EL (cell line): Measurements from ENCODE around the gene ZNF511.
"Not testable (repeated sequence)": the region's sequence is repeated elsewhere in the genome, so short reads cannot be mapped to it uniquely, and the experiment has no call there.

Experiments
- DNase-seq: peaks from one replicate; pipeline ENCODE4 v3.0.0-alpha.2; 2016

Gene ZNF511, protein sequence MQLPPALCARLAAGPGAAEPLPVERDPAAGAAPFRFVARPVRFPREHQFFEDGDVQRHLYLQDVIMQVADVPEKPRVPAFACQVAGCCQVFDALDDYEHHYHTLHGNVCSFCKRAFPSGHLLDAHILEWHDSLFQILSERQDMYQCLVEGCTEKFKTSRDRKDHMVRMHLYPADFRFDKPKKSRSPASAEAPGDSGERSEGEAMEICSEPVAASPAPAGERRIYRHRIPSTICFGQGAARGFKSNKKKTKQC

DNA sequence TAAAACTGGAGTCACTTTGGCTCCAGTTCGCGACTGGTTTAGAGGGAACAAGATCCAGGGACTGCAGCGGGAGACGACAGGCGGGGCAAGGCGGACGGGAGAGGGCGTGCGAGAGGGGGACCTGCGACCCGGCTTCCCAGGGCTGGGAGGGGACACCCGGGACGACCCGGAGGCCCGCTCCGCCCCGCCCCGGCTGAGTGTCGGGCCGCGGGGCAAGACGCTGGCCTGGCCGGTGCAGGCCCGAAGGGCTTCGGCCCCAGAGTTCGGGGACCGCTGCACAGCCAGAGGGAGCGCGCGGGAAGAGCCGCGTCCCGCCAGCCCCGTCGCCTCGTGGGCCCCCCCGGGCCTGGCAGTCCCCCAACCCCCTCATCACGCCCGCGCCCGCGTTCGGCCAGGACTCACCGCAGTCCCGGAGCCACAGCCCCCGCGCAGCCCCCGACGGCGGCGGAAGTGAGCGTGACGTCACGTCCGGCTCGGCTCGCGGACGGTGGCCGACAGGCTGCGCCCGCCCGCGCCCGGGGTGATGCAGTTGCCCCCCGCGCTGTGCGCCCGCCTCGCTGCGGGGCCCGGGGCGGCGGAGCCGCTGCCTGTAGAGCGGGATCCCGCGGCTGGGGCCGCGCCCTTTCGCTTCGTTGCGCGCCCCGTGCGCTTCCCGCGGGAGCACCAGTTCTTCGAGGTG is at the start of gene ZNF511, which contains the start of gene TUBGCP2:
Gene ZNF511, plus strand, starts transcription at position 494 of the 679 bp plus-strand sequence. Its CDS starts 30 bp downstream, at position 524.
Gene TUBGCP2, minus strand, starts transcription at position 452 of the 679 bp plus-strand sequence. CDS start 5,931 bp downstream, outside the sequence.
- peak; percentile 81 for DNase-seq

DNA sequence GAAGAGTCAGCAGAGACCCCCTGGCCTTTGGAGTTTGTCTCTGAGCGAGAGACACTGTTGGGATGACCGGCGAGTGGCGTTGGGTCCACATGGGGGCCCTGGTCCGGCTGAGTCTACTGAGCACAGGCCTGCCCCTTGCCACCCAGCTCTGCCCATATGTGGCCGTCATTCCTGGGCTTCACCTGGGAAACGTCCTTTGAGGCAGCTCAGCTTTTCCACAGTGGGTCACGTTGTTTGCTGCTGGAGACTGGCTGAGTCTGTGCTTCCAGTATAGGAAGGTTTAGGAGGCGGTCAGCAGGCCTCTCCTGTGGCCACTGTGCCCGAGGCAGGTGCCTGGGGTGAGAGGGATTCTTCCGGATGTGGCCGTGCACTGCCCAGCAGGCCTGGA is 49.1 kb upstream of the ZNF511 start:
- no peak for DNase-seq

DNA sequence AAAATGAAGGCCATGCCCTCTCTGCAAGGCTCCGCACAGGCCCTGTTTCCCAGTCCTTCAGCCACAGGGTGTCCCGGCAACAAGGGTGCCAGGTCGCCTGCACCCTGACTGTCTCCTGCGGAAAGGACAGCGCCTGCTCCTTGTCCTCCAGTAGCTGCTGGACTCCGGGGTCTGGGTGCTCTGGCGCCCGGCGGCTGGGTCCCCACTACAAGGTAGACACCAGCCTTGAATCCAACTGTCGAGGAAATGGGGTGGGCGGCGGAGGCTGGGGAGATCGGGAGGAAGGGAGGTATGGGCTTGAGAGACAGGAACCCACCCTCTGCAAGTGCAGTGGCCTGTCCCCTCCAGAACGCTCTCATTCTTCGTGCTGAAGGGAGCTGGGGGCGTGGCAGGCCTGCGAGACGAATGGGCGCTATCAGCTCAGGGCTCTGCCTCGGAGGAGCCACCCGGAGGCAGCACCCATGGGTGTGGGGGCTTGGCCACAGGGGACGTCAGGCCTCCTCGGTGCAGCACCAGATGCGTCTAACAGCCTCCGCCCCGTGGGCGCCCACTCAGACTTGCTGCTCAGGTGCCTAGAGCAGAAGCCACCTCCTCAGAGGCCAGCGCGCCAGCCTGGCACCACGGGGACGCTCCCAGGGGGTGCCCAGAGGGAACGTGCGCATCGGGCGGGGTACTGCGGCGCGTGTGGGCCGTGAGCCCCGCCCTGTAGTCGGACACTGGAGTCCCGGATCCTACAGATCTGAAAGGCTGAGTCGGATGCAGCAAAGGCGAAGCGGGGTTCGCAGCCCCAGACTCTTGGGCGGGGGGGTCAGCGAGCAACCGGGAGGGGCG is 47.6 kb upstream of the ZNF511 start:
- peak; percentile 38 for DNase-seq

DNA sequence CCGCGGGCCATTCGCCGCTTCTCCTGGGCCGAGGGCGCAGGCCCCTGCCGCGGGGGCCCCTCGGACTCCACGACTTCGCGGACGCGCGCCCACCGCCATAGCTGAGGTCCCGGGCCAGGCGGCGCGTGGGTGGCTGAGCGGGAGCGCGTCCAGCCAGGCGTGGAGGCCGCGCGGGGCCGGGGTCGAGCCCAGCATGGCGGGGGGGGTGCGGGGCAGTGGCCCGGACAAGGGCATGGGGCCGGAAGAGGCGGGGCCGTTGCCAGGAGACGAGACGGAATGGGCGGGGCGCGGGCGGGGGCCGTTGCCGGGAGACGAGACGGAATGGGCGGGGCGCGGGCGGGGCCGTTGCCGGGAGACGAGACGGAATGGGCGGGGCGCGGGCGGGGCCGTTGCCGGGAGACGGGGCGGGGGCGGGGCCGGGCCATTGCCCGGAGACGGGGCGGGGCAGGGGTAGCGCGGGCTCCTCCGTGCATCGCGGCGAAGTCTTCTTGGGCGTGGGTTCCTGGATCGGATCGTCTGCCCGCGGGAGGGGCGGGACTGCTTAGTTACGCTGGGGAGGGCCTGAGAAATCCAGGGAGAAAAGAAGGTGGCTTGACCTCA is 46.9 kb upstream of the ZNF511 start:
- peak; percentile 62 for DNase-seq

DNA sequence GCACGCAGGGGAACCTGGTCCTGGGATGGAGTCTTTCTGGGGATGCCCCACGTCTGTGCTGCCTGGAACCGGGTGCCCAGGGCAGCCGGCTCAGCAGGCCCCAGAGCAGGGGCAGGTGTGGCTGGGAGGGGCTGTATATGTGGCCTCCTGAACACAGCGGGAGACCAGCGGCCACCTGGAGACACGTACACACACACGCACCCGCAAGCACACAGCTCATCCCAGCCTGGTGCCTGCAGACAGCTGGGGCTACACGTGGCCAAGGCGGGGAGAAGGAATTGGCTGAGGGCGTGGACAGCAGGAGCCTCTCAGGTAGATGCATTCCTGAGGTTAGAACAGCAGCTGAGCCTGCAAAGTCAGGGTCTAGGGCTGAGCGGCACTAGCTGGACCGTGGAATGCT is 46.0 kb upstream of the ZNF511 start:
- DNase-seq, result no peak

DNA sequence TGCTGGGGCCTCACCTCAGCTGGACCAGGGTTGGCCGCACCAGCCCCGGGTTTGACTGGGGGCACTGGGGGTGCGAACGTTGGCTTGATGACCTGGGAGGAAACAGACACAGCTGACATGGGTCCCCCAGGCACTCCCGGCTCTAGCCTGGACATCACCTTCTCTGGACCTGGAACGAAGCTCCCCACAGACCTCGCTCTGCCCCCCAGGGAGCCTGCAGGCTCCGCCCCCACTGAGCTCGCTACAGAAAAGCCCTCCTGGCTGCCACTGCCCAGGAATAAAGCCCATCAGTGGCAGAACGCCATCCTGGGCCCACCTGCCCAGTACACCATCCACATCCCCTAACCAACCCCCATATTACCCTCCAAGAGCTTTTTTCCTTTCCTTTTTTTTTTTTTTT is 45.0 kb upstream of the ZNF511 start:
- no peak for DNase-seq

DNA sequence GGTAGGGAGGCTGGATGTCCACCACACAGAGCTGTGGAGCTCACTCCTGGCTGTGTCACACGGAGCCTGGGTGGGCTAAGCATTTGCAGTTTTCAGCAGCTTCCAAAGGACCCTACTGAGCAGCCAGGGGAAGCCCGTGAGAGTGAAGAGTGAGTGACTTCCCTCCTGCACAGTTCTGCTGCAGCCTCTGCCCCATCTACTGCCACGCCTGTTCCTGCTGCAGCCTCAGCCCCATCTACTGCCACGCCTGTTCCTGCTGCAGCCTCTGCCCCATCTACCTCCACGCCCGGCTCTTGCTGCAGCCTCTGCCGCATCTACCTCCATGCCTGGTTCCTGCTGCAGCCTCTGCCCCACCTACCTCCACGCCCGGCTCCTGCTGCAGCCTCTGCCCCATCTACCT is 44.3 kb upstream of the ZNF511 start:
- no peak for DNase-seq

DNA sequence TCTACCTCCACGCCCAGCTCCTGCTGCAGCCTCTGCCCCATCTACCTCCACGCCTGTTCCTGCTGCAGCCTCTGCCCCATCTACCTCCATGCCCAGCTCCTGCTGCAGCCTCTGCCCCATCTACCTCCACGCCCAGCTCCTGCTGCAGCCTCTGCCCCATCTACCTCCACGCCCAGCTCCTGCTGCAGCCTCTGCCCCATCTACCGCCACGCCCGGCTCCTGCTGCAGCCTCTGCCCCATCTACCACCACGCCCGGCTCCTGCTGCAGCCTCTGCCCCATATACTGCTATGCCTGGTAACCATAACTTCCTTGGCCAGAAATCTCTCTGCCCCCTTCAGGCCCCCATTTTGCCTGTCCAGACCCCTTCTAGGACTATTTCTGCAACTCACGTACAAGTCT is 43.7 kb upstream of the ZNF511 start:
- not testable (repeated sequence) for DNase-seq

DNA sequence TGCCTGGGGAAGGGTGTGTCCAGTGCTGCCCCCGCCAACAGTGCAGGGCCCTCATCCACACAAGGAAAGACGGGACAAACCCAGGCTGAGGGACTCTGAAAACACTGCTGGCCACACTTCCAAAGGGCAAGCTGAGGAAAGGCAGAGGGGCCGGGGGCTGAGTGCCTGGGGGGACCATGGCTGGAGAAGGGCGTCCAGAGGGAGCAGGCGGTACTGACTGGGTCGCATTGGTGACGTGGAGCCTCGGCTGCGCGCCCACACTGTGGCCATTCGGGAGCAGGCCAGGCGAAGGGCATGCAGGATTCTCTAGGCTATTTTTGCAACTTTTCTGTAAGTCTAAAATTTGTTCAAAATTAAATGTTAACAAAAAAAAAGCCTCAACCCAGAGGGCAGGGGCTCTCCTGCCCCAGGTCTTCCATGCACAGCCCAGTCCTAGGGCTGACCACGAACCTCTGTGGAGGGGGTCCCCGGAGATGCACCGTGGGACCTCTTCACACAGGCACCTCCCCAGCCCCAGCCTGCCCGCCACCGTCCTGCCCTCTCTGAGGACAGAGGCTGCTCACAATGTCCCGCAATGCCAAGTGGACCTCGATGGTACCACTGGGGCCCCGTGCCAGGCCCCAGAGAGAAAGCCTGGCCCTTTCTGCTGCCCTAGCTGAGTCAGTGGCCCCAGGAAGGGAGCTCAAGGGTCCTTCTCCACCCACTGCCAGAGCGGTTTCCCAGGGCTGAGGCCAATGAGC is 42.5 kb upstream of the ZNF511 start:
- DNase-seq, result no peak

DNA sequence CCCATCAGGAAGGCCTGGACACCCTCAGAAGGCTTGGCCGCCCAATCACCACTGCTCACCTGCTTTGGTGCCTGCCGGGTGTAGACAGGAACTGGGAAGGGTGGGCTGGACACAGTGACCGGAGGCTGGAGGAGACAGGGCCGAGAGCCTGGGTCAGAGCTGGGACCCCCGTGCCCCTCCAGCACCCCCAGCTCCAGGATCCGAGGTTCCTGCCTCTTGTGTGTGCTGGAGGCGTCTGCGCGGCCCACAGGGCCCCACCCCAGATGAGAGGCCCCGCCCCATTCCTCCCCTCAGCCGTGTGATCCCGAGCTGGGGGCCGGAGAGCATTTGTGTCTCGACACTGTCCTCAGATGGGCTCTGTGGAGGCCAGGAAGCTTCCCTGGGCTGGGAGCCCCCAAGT is 41.4 kb upstream of the ZNF511 start:
- DNase-seq, result no peak

DNA sequence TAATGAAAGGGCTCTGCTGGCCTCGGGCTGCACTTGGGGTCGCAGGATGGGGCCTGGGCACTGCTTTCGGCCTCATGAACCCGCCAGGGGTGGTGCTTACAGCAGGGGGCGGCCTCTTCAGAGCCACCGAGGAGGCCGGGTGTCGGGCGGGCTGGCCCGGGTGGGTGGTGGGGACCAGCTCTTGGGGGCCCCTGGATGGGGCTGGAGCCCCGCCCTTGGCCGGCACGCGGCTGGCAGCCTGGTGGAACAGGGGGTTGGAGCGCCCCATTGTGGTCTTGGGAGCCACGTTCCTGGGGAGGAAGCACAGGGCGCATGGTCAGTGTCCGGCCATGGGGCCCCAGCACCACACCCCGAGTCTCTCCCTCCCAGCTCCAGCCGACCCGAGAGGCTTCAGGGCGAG is 40.9 kb upstream of the ZNF511 start:
- no peak for DNase-seq

DNA sequence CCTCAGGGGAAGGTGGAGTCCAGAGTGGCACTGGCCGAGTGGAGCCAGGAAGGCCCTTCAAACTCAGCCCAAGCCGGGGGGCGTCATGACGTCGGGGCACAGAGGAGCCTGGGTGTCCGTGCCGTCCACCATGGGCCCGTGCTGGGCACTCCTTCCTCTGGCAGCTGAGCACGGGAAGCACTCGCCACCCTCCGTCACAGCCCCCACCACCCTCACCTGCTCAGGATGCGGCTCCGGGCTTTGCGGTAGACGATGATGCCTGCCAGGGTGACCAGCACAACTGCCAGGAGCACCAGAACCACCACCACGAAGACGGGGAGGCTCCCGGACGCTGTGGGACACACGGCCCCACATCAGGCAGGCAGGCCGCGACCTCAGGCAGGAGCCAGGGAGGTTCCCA is 40.2 kb upstream of the ZNF511 start:
- DNase-seq, result no peak

DNA sequence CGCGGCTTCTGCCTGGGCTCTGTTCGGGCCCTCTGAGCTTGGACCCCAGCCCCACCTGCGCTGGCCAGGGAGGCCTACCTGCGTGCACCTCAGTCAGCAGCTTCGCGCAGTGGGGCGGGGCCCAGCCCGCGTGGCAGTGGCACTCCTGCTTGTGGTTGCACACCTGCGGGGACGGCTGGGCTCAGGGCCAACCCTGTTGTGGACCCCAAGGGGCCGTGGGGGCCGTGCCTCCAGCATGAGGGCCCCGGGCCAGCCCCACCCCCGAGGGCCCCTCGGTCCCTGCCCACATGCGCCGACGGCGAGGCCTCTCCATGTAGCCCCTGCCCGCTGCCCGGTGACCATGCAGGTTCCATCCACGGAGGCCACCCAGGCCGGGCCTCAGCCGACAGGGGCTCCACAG is 39.3 kb upstream of the ZNF511 start:
- DNase-seq, result no peak

DNA sequence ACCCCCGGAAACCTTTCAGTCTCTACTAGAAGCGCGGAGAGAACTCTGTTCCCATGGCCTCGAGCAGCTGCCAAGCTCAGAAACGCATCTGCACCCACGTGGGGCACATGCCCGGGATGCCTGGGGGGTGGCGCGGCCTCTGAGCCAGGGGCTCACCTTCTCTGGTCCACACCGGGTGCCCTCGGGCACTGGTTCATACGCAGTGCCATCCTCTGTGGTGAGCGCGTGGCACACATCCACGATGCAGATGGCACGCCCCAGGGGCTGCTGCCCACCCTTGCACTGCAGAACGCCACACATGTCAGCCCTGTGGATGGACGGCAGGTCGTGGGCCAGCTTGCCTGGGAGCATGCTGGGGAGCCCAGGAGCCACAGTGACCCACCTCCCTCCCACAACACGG is 38.5 kb upstream of the ZNF511 start:
- no peak for DNase-seq

DNA sequence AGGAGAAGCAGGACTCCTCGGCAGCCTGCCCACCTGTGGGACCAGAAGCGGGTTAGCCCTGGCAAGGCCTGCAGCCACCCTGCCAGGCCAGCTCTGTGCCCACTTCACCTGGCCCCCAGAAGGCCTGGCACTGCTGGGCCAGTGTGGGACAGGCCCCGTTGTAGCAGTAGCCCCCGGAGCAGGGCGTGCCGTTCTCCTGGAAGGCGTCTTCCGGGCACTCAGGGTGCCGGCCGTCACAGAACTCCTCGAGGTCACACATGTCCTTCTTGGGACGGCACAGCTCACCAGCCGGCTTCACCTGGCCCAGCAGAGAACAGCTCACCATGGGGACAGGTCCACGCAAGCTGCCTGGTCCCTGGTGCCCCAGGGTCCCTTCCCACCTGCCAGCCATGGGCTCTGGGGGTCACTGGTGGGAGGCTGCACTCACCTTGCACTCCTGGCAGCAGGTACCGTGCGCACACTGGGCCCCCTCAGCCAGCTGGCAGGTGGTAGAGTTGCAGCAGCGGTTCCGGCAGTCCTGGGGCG is 37.9 kb upstream of the ZNF511 start:
- no peak for DNase-seq

DNA sequence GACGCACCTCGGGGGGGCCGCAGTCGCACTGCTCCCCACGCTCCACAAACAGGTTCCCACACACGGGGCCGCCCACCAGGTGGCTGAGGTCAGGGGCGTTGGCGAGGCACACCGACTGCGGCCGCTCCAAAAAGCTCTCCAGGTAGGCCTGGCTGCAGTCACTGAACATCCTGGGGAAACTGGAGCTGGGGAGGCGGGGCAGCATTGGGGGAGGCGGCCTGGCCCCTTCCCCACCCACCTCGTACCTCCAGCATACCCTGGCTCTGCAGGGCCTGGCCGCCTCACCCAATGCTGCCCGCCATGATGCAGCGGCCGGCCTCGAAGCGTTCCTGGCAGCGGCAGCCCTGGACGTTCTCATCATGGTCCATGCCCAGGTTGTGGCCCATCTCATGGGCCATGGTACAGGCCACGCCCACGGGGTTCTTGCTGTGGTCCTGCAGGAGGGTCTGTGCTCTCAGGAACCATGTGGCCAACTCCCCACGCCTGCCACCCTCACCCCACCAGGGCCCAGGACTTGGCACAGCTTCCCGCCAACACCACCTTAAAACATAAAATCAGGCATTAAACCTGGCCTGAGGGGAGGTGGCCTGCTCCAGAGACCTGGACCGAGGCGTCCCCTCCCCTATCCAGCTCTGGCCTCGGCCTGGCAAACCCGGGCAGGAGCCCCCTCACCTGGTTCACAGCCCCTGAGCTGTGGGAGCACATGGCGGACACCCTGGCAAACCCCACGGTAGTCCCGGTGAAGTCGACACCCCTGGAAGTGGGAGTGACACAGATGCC is 37.0 kb upstream of the ZNF511 start:
- DNase-seq, result no peak

DNA sequence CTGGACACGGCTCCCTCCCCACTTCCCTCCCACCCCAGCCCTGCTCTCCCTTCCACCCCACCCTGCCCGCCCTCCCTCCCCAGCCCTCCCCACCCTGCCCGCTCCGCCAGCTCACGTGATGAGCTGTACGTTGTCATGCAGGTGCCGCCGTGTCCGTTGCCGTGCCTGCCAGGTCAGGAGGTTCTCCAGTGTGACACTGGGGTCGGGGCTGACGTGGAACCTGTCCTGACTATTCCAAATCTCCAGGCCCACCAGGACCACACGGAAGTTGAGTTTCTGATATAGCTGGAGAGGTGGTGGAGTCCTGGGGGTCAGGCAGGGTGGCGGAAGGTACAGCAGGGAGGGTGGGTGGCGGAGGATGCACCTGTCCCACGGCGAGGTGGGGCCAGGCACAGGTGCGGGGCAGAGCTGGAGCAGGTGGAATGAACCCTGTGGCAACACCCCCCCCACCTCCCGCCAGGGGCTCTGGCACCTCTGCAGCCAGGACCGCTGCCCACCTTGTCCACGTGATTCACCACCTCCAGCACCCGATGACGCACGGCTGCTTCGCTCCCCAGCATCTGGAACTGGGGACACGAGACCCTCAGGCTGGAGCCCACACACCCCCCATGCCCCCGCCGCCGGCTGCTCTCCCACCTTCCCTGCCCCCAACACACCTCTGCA is 36.3 kb upstream of the ZNF511 start:
- no peak for DNase-seq

DNA sequence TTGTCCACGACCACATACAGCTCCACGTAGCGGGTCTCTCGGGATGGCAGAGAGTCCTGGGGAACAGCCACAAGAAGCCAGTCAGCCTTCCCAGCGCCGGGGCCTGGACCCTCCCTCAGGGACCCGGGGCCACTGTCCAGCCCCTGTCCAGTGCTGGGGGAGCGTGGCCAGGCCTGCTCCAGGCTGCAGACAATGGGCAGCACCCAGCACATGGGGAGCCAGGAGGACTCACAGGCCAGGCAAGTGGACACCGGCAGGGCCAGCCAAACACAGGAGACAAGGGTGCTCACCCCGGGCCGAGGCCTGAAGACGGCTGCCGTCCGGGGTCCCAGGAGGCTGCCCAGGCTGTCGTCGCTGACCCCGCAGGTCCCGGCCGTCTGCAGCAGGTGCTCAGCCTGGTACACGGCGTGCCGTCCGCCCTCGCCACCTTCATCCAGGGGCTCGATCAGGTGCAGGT is 35.7 kb upstream of the ZNF511 start:
- DNase-seq, result no peak

DNA sequence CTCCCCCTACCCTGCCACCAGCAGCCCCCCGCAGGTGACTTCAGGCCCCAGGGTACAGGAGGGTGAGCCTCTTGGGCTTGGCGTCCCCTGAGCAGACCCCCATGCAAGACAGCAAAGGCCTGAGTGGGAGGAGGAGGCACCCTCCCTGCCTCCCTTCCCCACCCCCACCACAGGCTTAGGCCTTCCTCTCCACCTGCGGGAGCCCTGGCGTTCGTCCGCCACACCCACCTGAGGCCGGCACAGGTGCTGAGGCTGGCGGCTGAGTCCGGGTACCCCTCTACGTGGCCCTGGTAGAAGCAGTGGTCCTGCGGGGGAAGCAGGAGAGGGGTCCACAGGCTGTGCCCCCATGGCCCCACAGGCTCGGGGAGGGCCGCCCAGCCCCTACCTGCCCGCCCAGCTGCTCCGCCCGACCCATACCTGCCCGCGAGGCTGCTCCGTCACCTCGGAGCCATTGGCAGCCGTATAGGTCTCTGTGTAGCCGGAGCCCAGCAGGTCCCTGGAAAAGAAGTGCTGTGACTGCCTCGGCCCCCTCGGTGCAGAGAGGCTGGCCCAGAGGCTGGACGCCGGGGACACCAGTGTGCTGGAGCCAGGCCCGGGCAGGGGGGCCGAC is 35.1 kb upstream of the ZNF511 start:
- DNase-seq, result no peak
